Kidney tubule cell (primary cell): ENCODE measurements around the gene BABAM1.
"Not testable (repeated sequence)": the region's sequence is repeated elsewhere in the genome, so short reads cannot be mapped to it uniquely, and the experiment has no call there.

Source experiments
- DNase-seq: peaks from one replicate; pipeline ENCODE4 v3.0.0-alpha.2; 2018; ENCODE audit warnings: low spot score

BABAM1 gene

DNA sequence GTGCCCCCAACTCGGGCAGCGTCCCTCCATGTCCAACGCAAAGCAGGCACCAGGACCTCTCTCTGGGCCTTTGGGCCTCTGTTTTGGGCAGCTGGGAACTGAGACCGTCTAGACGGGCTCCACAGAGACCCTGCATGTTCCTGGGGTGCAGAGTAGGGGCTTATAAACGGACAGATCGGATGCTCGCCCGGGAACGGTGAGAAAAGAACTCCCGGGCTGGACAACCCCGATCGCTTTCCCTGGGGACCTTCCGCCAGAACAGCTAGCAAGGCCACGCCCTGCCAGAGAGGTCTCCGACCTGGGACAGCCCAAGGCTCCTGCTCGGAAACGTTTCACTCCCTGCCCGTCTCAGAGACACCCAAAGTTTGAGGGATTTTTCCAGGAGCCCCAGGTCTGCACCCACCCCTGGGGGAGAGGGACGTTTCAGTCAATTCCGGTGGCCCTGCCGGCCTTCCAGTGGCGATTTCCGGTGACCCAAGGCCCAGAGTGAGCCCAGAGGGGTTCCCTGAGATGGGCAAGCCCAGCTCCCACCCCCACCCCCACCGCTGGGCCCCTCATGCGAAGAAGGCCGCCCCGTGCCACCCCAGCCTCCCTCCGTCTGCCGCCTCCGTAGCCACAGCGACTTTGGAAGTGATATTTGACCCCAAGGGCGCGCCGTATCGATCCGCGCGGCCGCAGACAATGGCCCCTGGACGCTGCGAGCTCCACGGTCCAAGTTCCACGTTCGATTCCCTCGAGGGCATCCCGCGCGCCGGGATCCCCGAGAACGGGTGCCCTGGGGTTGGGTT is 23.2 kb upstream of the BABAM1 start:
- peak; percentile 65 for DNase-seq

DNA sequence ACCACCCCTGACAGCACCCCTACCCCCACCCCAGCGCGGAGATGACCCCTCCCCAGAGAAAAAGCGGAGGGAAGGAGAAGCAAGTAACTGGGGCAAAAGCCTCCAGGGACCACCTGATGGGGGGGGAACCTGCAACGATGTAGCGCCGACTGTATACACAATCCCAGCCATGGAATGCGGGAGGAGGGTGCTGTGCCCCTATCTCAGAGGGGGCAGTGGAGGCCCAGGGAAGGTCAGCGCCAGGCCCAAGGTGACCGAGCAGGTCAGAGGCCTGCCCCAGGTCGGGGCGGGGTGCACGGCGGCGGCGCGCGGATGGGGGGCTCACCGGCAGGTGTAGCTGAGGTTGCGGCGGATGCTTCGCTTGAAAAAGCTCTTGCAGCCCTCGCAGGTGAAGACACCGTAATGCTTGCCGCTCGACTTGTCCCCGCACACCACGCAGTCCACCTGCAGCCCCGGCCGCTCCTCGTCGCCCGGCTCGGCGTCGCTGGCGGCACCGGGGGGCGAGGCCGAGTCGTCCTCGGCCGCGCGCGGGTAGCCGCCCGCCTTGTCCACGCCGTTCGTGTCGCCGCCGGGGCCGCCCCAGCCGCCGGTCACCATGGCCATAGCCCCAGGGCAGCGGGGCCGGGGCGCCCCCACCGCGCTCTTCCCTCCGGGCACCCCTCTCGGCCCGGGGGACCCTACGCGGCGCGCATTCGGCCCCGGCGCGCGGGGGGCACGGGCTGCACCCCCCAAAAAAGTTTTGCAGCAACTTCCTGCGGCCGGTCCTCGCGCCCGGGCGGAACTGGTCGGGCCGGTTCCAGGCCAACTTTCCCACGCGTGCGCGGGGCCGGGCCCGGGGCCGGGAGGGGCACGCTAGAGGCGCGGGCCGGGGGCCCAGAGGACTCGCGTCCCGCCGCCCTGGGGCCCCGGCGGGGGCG is 22.4 kb upstream of the BABAM1 start:
- peak; percentile 17 for DNase-seq

DNA sequence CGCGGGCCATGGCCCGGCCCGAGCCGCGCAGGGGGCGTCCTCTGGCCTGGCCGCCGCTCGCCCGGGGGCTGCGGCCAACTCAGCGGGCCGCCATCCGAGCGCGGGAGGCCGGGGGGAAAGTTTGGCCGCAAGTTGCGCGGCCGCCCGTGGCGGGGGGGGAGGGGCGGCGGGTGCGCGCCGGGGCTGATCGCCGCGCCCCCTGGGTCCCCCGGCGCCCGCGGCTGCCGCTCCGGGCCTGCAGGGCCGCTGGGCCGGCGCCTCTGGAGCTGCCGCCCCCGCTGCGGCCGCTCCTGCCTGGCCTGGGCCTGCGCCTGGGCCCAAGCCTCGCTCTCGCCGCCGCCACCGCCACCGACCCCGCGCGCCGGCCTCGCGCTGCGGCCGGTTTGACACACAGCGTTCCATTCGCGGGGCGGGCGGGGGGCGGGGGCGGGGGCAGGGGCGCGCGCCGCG is 21.7 kb upstream of the BABAM1 start, which contains the start of gene NR2F6:
NR2F6 (minus strand) TSS at position 385 of the 450 bp plus-strand sequence. CDS start 699 bp downstream, outside the sequence.
- peak; percentile 19 for DNase-seq

DNA sequence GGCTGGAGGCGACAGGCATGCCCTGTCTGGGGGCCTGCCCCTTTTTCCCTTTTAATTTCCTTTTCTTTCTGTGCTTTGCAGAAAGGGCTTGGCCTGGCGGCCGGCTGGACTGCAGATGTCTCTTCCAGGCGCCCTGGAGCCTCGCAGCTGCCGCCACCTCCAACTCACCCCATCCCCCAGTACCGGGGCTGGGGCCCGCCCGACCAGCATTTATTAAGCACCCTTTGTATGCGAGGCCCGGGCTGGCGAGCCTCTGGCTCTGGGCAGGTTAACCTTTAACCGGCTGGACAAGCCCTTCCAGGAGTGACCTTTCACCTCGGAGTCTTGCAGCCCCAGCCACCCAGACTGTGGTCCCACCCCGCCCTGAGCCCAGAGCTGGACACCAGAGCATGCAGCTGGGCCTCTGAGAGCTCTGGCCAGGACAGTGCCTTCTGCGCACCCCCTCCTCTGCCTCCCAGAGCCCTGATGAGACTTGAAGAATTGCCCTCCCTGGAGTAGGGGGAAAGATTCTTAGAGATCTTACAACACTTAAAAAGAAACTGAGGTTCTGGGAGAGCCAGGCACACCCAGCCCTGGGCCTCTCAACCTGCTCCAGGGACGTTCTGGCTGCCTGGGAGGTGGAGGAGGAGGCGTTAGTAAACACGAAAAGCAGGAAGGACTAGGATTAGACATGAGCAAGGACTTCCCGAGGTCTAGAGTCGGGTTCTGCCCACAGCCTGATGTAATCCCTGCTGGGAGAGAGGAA is 20.4 kb upstream of the BABAM1 start:
- DNase-seq, result no peak

DNA sequence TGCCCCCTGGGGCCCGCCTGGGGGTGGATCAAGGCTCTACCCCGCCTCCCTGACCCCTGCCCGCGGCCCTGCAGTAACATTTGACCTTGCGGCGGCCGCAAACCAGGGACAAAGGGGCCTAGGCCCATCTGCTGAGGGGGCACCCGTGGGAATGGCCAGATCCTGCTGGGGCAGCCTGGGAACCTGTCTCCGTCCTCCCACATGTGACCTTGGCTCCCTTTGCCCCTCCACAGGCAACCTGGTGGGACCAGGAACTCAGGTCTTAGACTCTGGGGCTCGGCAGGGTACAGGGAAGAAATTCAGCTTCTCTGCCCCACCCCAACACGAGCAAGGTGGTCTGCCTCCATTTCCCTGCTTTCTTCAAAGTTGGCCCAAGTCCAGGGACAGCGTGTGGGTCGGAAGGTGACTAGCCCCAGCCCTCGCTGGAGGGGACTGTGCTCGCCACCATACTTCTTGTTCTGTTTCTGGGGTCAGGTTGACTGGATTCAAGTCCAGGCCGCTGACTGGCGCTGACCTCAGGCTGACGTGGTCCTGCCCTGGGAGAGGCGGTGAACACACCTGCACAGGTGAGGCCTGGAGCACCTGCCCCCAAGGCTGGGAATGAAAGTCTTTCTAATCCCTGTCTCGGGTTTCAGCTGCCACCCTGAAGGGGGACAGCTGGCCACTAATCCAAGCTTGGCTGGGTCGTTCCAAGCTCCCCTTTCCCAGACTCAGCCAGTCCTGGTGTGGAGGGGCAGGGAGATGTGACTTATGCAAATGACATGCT is 19.0 kb upstream of the BABAM1 start:
- DNase-seq, result peak; percentile 43

DNA sequence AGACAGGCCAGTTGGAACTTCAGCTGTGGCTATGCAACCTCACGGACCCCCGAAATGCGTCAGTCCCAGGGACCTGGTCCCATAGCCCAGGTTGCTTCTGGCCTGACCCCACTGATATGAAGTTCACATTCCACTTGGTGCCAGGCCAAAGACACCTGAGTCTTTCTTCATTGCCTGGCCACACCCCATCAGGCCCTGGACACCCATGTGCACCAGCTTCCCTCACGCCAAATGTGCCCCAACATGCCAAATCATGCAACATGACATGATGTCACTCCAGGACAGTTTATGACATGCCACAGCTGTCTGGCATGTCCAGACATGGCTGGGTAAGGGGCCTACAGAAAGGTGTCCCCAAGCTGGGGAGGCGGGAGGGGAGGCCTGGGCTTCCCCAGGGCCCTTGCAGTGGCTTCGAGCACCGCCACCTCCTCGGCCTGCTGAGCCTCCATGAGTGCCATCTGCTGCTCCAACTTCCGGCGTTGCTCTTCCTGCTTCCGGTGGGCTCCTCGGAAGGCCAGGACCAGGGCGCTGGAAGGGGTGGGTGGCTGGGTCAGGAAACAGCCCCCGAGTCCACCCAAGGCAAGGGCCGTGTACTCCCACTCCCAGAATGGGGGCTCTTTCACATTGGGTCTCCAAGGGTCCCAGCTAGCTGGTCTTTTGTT is 17.2 kb upstream of the BABAM1 start:
- no peak for DNase-seq

DNA sequence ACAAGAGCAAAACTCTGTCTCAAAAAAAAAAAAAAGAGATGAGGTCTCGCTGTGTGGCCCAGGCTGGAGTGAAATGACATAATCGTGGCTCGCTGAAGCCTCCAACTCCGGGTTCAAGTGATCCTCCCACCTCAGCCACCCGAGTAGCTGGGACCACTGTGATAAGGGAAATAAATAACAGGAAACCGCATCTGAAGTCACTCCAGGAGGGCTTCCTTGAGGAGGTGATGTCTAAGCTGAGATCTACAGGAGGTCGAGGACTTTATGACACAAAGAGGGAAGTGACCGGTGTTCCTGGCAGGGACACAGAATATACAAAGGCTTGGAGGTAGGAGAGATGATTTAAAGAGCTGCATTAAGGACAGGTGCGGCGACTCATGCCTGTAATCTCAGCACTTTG is 12.6 kb upstream of the BABAM1 start:
- DNase-seq, result no peak

DNA sequence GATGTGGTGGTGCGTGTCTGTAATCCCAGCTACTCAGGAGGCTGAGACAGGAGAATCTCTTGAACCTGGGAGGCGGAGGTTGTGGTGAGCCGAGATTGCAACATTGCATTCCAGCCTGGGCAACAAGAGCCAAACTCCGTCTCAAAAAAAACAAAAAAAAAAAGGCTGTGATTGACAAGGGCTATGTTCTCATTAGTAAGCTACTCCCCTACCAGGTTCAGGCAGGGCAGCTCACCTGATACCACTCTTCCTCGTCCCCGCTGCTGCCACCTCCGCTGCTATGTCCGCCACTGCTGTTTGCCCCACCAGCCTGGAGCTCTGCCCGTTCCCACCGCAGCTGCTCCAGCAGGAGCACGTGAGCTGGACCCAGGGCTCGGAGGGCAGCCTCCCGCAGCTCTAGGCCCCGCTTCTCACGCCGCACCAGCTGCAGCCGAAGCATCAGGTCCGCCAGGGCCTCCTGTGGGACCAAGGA is 12.1 kb upstream of the BABAM1 start:
- DNase-seq, result peak; percentile 33

DNA sequence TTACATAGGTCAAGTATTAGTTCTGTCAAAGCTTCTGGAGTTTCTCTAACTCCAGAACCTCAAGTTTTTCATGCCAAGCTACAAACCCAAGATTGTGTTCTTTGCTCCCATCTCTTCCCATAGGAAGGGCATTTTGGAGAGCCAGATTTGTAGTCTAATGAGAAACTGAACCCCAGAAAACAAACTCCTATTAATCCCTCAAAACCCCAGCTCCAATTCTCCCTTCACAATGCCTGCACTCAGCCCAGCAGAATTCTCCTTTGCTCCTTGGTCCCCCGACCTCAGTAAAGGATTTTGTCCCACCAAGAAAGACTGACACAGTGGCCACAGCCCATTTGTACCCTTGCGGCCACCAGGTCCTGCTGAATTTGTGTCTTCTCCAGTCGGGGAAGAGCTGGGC is 11.1 kb upstream of the BABAM1 start:
- DNase-seq, result no peak

DNA sequence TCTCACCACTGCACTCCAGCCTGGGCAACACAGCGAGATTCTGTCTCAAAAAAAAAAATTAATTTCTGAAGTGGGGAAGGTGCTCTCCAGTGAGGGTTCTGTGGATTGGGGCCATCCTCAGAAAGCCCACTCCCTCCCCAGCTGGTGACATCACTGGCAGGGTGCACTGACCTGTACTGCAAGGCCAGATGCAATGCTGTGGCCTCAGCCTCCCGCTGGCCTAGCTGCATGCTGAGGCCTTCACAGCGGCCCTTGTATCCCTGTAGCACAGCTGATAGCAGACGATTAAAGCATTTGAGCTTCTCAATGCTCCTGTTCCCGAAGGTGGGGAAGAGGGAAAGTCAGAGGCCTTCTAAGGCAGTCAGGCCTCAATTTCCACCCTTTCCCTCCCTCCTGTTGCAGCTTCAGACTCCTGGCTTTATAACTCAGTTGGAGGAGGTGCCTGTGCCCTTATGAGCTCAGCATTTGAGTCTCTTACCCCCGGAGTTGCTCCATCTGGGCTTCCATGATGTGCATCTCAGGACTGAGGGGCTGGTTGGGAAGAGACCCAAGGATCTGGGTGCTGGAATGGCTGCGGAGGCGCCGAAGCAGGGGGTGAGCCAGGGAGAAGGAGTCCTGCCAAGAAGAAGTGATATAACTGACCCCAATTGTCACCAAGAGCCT is 8.0 kb upstream of the BABAM1 start:
- DNase-seq, result no peak

DNA sequence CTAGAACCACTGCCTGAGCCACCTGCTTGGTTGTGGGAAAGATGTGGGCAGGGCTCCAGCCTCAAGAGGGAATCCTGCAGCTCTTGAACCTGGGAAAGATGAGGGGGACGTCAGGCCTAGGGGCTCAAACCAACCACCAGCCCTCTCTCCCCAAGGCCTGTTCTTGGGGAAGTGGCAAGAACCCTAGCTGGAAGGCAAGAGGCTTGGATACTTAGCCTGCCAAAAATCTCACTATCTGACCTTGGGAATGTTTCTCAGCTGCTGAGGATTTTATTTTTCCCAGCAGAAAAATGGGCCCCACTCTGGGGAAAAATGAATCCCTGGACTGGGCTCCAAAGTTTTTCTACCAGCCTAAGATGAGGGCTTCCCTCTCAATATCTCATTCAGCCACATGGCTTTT is 7.3 kb upstream of the BABAM1 start:
- no peak for DNase-seq

DNA sequence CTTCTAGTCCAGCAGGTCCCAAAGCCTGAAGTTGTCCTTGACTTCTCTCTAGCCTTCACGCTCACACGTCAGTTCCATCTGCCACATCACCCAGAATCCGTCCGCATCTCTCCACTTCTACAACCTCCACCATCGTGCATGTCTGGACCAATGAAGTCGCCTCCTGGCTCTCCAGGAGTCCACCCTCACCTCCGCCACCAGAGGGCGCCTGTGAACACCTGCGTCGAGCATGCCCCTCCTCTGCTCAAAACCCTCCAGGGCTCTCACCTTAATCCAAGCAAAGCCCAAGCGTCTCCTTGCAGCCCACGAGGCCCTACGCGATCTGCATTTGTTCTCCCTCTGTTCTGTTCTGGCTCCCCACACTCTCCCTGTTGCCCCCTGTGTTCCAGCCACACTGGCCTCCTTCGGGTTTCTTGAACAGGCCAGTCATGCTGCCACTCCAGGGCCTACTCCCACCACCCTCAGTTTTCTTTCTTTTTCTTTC is 6.4 kb upstream of the BABAM1 start:
- peak; percentile 84 for DNase-seq

DNA sequence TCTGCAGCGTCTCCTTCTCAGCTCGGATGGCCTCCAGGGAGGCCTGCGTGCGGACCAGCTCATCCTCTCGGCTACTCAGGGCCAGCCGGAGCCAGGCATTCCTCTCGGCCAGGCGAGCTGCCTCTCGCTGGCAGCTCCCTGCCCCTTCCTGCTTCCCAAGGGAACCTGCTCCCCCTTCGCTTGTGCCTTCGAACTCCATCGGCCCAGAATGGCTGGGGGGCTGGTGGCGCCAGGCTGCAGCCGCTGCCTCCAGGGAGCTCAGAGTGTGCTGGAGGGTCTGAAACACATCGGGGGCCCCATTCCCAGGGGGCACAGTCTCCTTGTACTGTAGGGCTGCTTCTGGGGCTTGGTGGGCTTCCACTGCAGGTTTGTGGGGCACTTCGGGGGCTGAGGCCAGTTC is 4.7 kb upstream of the BABAM1 start:
- DNase-seq, result no peak

DNA sequence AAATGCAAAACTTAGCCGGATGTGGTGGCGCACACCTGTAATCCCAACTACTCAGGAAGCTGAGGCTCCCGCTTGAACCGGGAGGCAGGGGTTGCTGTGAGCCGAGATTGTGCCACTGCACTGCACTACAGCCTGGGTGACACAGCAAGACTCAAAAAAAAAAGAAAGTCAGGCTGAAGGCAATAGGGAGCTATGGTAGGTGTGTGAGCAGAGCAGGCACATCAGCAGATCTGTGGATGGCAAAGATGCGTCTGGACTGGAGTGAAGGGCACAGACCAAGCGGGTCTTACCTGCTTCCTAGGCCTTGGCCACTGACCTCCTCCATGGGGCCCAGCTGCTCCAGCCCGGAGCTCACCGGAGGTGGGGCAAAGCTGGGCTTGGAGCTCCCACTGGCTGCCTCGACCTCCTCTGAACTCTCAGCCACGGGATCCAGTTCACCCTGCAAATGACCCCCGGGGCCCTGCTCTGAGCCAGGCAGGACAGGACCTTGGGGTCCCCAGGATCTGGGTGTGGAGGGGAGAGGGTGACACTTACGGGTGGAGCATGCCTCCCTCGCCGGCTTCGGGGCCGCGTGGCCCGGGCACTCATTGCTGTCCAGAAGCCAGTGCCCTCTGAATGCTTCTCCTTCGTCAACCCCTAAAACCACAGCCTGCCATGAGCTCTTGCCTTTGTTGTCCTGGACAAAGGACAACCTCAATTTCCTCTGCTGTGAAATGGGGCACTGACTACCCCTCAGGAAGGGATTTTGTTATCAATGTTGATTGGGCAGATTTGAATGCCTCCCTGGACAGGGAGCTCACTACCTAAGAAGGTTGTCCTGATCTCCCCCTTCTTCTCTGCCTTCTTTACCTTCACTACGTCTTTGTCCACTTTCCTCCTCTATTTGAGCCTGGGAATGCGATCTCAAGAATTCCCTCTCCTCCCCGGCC is 3.3 kb upstream of the BABAM1 start:
- DNase-seq, result no peak

DNA sequence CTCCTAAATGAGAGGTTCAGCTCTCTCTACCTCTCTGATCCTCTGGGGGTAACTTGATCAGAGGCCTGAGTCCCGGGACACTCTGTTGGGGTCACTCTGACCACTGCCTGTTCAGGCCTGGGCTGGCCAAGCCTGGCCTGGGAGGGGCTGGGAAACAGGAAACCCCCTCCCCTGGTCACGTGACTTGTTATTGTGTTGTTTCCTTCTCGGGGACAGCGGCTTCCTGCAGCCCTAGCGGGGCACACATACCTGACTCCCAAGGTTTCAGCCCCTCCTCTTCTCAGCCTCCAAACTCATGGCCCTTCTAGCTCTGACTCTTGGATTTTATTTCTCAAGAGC is 2.6 kb upstream of the BABAM1 start, which contains the start of gene USHBP1:
USHBP1 (minus strand) TSS at position 105 of the 339 bp plus-strand sequence. CDS start 446 bp downstream, outside the sequence.
- DNase-seq, result no peak

DNA sequence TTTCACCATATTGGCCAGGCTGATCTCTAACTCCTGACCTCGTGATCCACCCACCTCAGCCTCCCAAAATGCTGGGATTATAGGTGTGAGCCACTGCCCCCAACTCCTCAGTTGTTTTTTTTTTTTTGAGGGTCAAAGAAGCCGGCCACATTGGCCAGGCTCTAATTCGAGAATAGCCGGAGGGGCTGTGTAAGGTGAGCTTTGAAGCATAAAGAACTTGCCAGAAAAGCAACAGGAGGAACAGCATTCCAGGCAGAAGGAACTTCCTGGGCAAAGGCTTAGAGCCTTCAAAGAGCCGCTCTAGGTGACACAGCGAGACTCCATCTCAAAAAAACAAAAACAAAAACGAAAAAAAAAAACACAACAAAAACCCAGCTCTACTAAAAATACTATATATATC is 1.2 kb upstream of the BABAM1 start:
- DNase-seq, result no peak

DNA sequence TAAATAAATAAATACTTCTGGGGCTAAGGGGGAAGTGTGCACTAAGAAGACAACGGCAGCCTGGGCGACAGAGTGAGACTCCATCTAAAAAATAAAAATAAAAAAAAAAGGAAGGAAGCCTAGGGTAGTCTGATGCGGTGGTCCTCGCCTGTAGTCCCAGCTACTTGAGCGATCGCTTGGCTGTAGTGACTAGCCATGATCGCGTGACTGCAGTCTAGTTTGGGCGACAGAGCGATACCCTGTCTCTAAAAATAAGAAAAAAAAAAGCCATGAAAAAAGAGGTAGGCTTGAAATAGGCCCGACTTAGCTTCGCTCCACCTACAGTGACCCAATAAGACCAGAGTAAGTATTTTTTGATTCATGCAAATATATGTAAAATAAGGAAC is 661 bp upstream of the BABAM1 start:
- no peak for DNase-seq

DNA sequence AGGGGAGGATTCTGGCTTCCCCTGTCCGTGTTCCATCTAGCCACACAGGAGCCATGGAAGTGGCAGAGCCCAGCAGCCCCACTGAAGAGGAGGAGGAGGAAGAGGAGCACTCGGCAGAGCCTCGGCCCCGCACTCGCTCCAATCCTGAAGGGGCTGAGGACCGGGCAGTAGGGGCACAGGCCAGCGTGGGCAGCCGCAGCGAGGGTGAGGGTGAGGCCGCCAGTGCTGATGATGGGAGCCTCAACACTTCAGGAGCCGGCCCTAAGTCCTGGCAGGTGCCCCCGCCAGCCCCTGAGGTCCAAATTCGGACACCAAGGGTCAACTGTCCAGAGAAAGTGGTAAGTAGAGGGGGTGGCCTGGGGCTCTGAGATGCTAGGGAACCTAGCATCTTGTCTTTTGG is 1.5 kb downstream of the BABAM1 start:
- no peak for DNase-seq

DNA sequence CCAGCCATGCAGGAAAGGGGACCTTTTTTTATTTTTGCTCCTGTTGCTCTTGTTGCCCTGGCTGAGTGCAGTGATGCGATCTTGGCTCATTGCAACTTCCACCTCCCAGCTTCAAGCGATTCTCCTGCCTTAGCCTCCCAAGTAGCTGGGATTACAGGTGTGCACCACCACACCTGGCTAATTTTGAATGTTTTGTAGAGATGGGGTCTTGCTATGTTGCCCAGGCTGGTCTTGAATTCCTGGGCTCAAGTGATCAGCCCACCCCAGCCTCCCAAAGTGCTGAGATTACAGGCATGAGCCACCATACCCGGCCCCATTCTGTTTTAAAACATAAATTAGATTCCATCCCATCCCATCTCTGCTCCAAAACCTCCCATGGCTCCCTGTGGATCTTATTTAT is 7.6 kb downstream of the BABAM1 start:
- not testable (repeated sequence) for DNase-seq
